Measurements from ENCODE around the gene C14orf93.
"Not testable (repeated sequence)": the region's sequence is repeated elsewhere in the genome, so short reads cannot be mapped to it uniquely, and the experiment has no call there.

C14orf93 gene

DNA sequence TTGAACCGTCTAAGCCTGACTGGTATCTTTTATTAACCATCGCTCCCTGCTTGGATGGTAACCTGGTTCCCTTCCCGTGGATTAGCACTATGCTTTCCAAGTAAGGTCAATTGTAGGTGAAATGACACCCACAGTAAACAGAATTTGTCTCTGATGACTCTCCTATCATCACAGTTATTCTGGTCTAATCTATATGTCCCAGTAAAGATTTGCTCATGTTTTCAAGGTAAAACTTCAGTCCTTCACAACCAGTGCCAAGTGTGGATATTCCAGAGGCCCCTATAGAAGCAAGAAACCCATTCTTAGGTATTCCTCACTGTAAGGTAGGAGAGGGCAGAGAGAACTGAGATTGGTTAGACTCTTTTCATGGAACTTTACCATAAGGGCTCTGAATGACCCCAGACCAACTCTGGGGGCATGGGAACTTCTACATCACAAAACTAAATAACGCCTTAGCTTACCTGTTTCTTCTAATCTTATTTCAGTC lies 43.1 kb downstream of the C14orf93 start:
- FAIRE-seq: no peak

DNA sequence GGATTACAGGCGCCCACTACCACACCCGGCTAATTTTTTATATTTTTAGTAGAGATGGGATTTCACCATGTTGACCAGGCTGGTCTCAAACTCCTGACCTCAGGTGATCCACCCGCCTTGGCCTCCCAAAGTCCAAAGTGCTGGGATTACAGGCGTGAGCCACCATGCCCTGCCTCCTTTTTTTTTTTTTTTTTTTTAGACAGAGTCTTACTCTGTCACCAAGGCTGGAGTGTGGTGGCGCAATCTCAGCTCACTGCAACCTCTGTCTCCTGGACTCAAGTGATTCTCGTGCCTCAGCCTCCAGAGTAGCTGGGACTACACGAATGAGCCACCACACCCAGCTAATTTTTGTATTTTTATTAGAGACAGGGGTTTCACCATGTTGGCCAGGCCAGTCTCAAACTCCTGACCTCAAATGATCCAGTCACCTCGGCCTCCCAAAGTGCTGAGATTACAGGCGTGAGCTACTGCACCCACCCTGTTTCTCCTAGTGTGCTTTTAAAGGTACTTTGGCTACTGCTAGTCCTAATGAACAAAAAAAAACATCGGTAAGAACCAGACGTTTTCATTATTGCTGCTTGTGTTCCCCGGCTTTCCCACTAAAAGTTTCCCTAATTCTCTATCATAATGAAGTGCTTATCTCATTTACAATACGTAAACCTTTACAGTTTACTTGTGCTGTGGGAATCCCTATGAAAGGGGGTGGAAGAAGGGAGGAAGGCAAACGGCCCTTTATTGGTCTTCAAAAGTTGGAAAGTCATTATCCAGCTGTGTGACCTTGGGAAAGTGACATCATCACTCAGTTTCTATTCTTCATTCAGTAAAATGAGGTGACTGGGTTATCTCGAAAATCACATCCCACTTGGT lies 43.8 kb downstream of the C14orf93 start:
- not testable (repeated sequence) for FAIRE-seq

DNA sequence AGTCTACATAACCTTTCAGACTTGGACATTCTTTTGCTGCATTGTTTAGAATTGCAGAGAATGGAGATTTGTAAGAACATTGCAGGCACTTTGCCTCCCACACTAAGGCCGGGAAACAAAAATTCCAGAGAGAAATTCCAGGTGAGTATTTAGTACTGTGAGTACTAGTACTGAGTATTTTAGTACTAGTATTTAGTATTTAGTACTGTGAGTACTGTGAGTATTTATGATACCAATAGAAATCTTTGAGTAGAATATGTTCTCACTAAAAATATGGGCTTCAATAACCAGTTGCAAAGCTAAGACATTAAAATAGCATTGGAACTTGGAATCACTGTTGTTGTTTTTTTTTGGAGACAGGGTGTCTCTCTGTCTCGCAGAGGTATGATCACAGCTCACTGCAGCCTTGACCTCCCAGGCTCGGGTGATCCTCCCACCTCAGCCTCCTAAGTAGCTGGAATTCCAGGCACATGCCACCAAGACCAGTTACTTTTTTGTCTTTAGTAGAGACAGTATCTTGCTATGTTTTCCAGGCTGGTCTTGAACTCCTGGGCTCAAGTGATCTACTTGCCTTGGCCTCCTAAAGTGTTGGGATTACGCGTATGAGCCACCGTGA lies 47.8 kb downstream of the C14orf93 start:
- FAIRE-seq: no peak

DNA sequence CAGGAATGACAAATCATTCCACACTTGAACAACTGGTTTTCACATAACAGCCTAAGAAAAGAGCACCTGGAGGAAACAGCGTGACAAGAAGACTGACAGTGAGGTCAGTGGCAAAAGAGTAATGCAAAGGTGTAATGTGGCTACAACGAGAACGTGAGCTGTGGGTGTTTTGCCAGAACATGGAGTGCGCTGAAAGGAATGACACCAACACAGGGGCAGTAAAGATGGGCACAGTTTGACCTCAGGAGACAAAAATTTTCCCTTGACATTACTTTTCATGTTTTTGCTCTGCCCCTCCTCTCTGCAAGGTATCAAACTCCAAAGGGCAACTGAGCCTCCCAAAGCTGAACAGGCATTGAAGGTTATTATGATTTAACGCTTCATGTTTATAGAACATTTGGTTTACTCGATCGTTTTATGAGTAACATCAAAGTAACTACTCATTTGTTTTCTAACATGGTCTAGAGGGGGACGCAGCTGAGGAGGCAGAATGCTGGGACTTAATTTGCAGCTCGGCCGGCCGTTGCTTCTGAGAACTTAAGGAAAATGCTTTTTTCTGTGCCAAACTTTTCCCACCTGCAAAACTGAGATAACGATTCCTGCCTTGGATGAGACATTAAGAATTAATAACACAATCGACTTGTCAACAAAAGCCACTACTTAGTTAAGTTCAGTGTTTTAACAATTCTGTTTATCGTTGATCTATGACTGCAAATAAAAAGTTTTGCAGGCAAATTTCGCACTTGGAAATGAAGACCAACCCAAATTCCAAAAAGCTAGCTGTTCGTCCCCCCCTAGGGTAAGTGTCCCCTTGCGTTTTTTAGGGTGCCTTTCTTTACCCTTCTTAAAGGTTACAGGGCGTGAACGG lies 54.0 kb downstream of the C14orf93 start:
- no peak for FAIRE-seq

DNA sequence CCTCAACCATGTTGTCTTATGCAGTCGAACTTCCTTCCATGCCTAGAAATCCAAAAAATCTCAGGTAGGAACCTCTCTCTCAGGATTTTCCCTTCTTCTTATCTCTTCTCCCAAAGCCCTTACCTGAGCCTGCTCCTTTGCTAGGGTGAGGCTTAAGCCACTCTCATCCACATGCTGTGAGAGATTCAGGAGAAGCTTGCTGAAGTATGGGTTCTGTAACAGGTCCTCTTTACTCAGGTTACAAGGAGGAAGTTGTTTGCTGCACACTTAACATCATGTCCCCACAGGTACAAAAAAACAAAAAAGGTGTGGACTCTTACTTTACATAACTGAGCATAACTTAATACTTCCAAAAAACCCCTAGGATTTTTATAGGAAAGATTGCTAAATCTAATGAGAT lies 57.5 kb downstream of the C14orf93 start:
- no peak for FAIRE-seq

DNA sequence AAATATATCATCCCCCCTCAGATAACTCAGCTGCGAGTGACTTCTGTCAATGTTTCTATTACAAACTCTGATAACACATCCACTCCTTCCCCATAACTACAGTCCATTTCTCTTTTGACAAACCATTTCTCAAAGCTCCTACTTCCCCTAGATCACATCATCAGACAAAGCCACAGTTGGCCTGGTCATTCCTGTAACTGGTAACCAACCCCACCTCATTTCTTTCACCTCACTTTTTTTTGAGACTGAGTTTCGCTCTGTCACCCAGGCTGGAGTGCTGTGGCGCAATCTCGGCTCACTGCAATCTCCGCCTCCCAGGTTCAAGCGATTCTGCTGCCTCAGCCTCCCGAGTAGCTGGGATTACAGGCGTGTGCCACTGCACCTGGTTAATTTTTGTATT lies 58.1 kb downstream of the C14orf93 start:
- FAIRE-seq: not testable (repeated sequence)

DNA sequence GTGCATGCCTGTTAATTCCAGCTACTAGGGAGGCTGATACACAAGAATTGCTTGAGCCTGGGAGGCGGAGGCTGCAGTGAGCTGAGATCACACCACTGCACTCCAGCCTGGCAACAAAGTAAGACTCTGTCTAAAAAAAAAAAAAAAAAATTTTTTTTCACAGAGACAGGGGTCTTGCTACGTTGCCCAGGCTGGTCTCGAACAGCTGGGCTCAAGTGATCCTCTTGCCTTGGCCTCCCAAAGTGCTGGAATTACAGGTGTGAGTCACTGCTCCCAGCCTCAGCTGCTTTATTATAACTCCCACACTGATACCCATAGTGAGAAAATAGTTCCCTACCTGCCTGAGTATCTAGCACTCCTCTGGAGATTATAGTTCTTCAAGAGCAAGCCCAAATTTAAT lies 64.3 kb downstream of the C14orf93 start:
- FAIRE-seq: no peak

DNA sequence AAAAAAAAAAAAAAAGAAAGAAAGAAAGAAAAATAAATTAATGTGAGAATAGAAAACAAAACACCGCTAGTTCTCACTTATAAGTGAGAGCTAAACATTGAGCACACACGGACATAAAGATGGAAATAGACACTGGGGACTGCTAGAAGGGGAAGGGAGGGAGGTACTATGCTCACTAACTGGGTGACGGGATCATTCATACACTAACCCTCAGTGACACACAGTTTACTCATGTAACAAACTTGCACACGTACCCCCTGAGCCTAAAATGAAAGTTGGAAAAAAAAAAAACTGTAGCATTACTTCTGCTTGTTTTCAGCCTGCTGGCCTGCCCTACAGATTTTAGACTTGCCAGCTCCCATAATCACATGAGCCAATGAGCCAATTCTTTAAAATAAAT lies 70.3 kb downstream of the C14orf93 start:
- no peak for FAIRE-seq

Measured in TTC549 (cell line).